Caco-2 (cell line): Measurements from ENCODE around the gene ERC1. TPM values are rescaled to one million over a fixed set of nuclear protein-coding genes. Genes with fewer than 3 reads are reported as not detected.

Experiments
- BruUV-seq: library from RNA; stranded (reverse); fragments of 400-500 nt; replicated peaks from 2 replicates; lab custom pipeline; 2021; lab: Mats Ljungman, UMichigan
- CTCF ChIA-PET: fragments of 300-600 bp; sonication (Branson Sonifier 250); formaldehyde crosslinking; loops from one replicate; lab custom pipeline; 2022; ENCODE audit warnings: antibody characterized with exemption; lab: Charles Lee
- POLR2A ChIA-PET: fragments of 300-600 bp; sonication (Branson Sonifier 250); formaldehyde crosslinking; loops from one replicate; lab custom pipeline; 2022; ENCODE audit warnings: antibody characterized with exemption; lab: Charles Lee
- DNase-seq, 2 experiments: peaks; one replicate each; pipeline versions ENCODE4 v3.0.0 to v3.0.0-alpha.2; 2020 to 2022
- H3K27me3 ChIP-seq: replicated peaks from 2 replicates; pipeline ENCODE4 v1.6.0; 2011; ENCODE audit warnings: low read length; ENCODE audit not compliant: control insufficient read depth, insufficient read depth
- H3K36me3 ChIP-seq: 2 replicates; pipeline ENCODE4 v1.5.1; 2011; ENCODE audit warnings: low read length; ENCODE audit not compliant: control insufficient read depth, insufficient read depth
- H3K4me1 ChIP-seq: fragments of 250-450 bp; sonication (Bioruptor Pico); 2 replicates; pipeline ENCODE4 v1.5.1; 2020; ENCODE audit warnings: mild to moderate bottlenecking
- H3K4me3 ChIP-seq: 2 replicates; pipeline ENCODE4 v1.5.1; 2011; ENCODE audit warnings: low read depth, mild to moderate bottlenecking, control low read depth, low read length
- H3K9me3 ChIP-seq: fragments of 250-450 bp; sonication (Bioruptor Pico); 2 replicates; pipeline ENCODE4 v1.5.1; 2020; ENCODE audit warnings: mild to moderate bottlenecking, moderate library complexity
- H3K27ac Mint-ChIP-seq: one replicate; pipeline ENCODE4 v1.8.0; 2022; ENCODE audit warnings: mixed read lengths; ENCODE audit not compliant: unreplicated experiment
- H3K27me3 Mint-ChIP-seq: one replicate; pipeline ENCODE4 v1.8.0; 2022; ENCODE audit warnings: mixed read lengths; ENCODE audit not compliant: insufficient read depth, unreplicated experiment
- H3K36me3 Mint-ChIP-seq: one replicate; pipeline ENCODE4 v1.8.0; 2022; ENCODE audit warnings: mild to moderate bottlenecking, mixed read lengths; ENCODE audit not compliant: insufficient read depth, unreplicated experiment
- H3K4me1 Mint-ChIP-seq: one replicate; pipeline ENCODE4 v1.8.0; 2022; ENCODE audit warnings: low read depth, mixed read lengths; ENCODE audit not compliant: unreplicated experiment
- H3K4me3 Mint-ChIP-seq: one replicate; pipeline ENCODE4 v1.8.0; 2022; ENCODE audit warnings: mild to moderate bottlenecking, moderate library complexity, mixed read lengths; ENCODE audit not compliant: unreplicated experiment
- H3K9me3 Mint-ChIP-seq: one replicate; pipeline ENCODE4 v1.8.0; 2022; ENCODE audit warnings: mixed read lengths; ENCODE audit not compliant: unreplicated experiment
- CTCF ChIP-seq, 2 experiments: fragments of 200-600 bp in 1 of 2; IDR thresholded peaks; 1 replicate in 1 of 2; 2 replicates in 1 of 2; pipeline versions ENCODE4 v1.5.1 to v1.8.0; 2011 to 2022; ENCODE audit warnings: antibody characterized with exemption in 1 of 2, control low read depth in 1 of 2, inconsistent platforms in 1 of 2, low read depth in 1 of 2, low read length in 1 of 2, mild to moderate bottlenecking in 1 of 2, moderate library complexity in 1 of 2; ENCODE audit not compliant: insufficient read depth in 1 of 2, severe bottlenecking in 1 of 2, unreplicated experiment in 1 of 2
- intact Hi-C: fragments of 100-400 bp; cut with micrococcal nuclease; formaldehyde crosslinking; loops from one replicate; pipeline ENCODE4 v1.10.0; 2022; ENCODE audit not compliant: unreplicated experiment
- total RNA-seq: library from RNA; stranded (reverse); gene quantifications from 2 replicates; pipeline ENCODE4 v1.2.3, GENCODE V29; 2022

Gene ERC1
- total RNA-seq, 1 experiment from 2014 or later: 88.4 TPM

GRCh38 chr12:1212526-1212925 is 221.5 kb downstream of the ERC1 start:
- intact Hi-C loops: no loop called here
- Mint-ChIP-seq H3K4me3 (no peak overlapping the region), H3K27me3 (no peaks in the 10 kb centered on the region), H3K27ac (no peak overlapping the region), H3K4me1 (no peaks in the 10 kb centered on the region), H3K9me3 (no peaks in the 10 kb centered on the region), H3K36me3 (no peaks in the 10 kb centered on the region)
- Histone ChIP-seq H3K9me3 (no peaks in the 10 kb centered on the region), H3K4me3 (no peak overlapping the region), H3K27me3 (no peaks in the 10 kb centered on the region), H3K4me1 (no peaks in the 10 kb centered on the region), H3K36me3 (no peaks in the 10 kb centered on the region)
- no peak for DNase-seq
- ChIA-PET POLR2A (no interaction called here), CTCF (interaction anchor here (1.1 kb wide), 1 partner anchor 95 kb away, joined by 5 read pairs; no protein-coding TSS in a partner anchor)
- BruUV-seq: no TSS peak
- TF ChIP-seq CTCF (IDR thresholded peaks at IDR 0.05; ENCODE audit: insufficient read depth in 1 of 2, low read depth in 1 of 2, low read length in 1 of 2, severe bottlenecking in 1 of 2, unreplicated experiment in 1 of 2): no peak

- DNase-seq: no peak
- ChIA-PET POLR2A (no interaction called here), CTCF (no interaction called here)
- no TSS peak for BruUV-seq
- Mint-ChIP-seq H3K36me3 (no peaks in the 10 kb centered on the region), H3K27me3 (no peaks in the 10 kb centered on the region), H3K4me1 (no peaks in the 10 kb centered on the region), H3K9me3 (no peaks in the 10 kb centered on the region), H3K4me3 (no peak overlapping the region), H3K27ac (no peak overlapping the region)
- Histone ChIP-seq H3K9me3 (no peaks in the 10 kb centered on the region), H3K36me3 (no peaks in the 10 kb centered on the region), H3K27me3 (no peaks in the 10 kb centered on the region), H3K4me1 (no peaks in the 10 kb centered on the region), H3K4me3 (no peak overlapping the region)
- intact Hi-C loops: no loop called here
- TF ChIP-seq CTCF (IDR thresholded peaks at IDR 0.05; ENCODE audit: insufficient read depth in 1 of 2, low read depth in 1 of 2, low read length in 1 of 2, severe bottlenecking in 1 of 2, unreplicated experiment in 1 of 2): no peak
Observed at GRCh38 chr12:1213205-1213604, 222.2 kb downstream of the ERC1 start.

- no peaks in the 10 kb centered on the region for H3K27me3 ChIP-seq
- ChIA-PET POLR2A (no interaction called here), CTCF (no interaction called here)
- Mint-ChIP-seq H3K27ac (no peak overlapping the region), H3K4me1 (no peaks in the 10 kb centered on the region), H3K4me3 (no peak overlapping the region), H3K27me3 (no peaks in the 10 kb centered on the region), H3K36me3 (no peaks in the 10 kb centered on the region), H3K9me3 (no peaks in the 10 kb centered on the region)
- no TSS peak for BruUV-seq
- intact Hi-C loops: no loop called here
- no peaks in the 10 kb centered on the region for H3K9me3 ChIP-seq
- no peak for TF ChIP-seq CTCF (IDR thresholded peaks at IDR 0.05; ENCODE audit: insufficient read depth in 1 of 2, low read depth in 1 of 2, low read length in 1 of 2, severe bottlenecking in 1 of 2, unreplicated experiment in 1 of 2)
- no peak overlapping the region for H3K4me3 ChIP-seq
- no peaks in the 10 kb centered on the region for H3K36me3 ChIP-seq
- DNase-seq: no peak
- H3K4me1 ChIP-seq: no peaks in the 10 kb centered on the region
Observed at GRCh38 chr12:1213618-1214205, 222.7 kb downstream of the ERC1 start.
